ENCODE results near the gene RABL6. TPM values are rescaled to one million over a fixed set of nuclear protein-coding genes. Genes with fewer than 3 reads are reported as not detected.

Gene RABL6
- total RNA-seq, 3 donors from 2014 or later (not counting 1 experiment from before 2014, with no cell fraction given) = 72.7 to 82.5 (median 75.9) TPM

- Mint-ChIP-seq H3K27ac (no peak overlapping the region), H3K4me1 (no peaks in the 10 kb centered on the region)
- WGBS (ENCODE audit: insufficient coverage) = 92% methylated on average over 28 of the region's 29 CpGs
Observed at GRCh38 chr9:136857581-136858412, 50.0 kb downstream of the RABL6 start.

GRCh38 chr9:136858452-136858843 lies 50.7 kb downstream of the RABL6 start:
- Histone ChIP-seq H3K9me3 (ENCODE audit: control insufficient read depth, insufficient read depth, low read length) (no peaks in the 10 kb centered on the region), H3K36me3 (ENCODE audit: control insufficient read depth, insufficient read depth, low read length) (peaks cover 19% of the 10 kb centered on the region), H3K4me1 (ENCODE audit: control insufficient read depth, insufficient read depth, low read length) (peaks cover 11% of the 10 kb centered on the region), H3K27me3 (ENCODE audit: control insufficient read depth, insufficient read depth, low read length) (no peaks in the 10 kb centered on the region), H3K4me3 (ENCODE audit: low read length) (no peak overlapping the region), H3K27ac (ENCODE audit: low read length) (no peak overlapping the region)
- WGBS (ENCODE audit: insufficient coverage) = 95% methylated on average over 15 of the region's 15 CpGs
- TF ChIP-seq CTCF (IDR thresholded peaks at IDR 0.05) = no peak
- ATAC-seq = peak in 1 of 3 donors; percentile 11
- Mint-ChIP-seq H3K36me3 (no peaks in the 10 kb centered on the region), H3K27ac (no peak overlapping the region), H3K4me3 (no peak overlapping the region), H3K4me1 (no peaks in the 10 kb centered on the region), H3K27me3 (ENCODE audit: low read depth in 2 of 2) (no peaks in the 10 kb centered on the region), H3K9me3 (no peaks in the 10 kb centered on the region)
- no peak for DNase-seq
- intact Hi-C loops (cut with micrococcal nuclease) = no loop called here

More at GRCh38 chr9:136857581-136858412, 50.0 kb downstream of the RABL6 start:
- Histone ChIP-seq H3K27ac (ENCODE audit: low read length) (no peak overlapping the region), H3K4me3 (ENCODE audit: low read length) (no peak overlapping the region), H3K9me3 (ENCODE audit: control insufficient read depth, insufficient read depth, low read length) (no peaks in the 10 kb centered on the region), H3K27me3 (ENCODE audit: control insufficient read depth, insufficient read depth, low read length) (no peaks in the 10 kb centered on the region), H3K36me3 (ENCODE audit: control insufficient read depth, insufficient read depth, low read length) (peaks cover 12% of the 10 kb centered on the region), H3K4me1 (ENCODE audit: control insufficient read depth, insufficient read depth, low read length) (peaks cover 10% of the 10 kb centered on the region)
- Mint-ChIP-seq H3K9me3 (no peaks in the 10 kb centered on the region), H3K36me3 (no peaks in the 10 kb centered on the region), H3K4me3 (no peak overlapping the region), H3K27me3 (ENCODE audit: low read depth in 2 of 2) (no peaks in the 10 kb centered on the region)
- DNase-seq (no peak), ATAC-seq (peak in 2 of 3 donors; percentile 16 to 17)
- no peak for TF ChIP-seq CTCF (IDR thresholded peaks at IDR 0.05)
- intact Hi-C loops (cut with micrococcal nuclease) = no loop called here

GRCh38 chr9:136858844-136859757 lies 51.4 kb downstream of the RABL6 start:
- Mint-ChIP-seq H3K36me3 (no peaks in the 10 kb centered on the region), H3K4me1 (peaks cover 5 to 6% of the 10 kb centered on the region in 2 donors), H3K9me3 (no peaks in the 10 kb centered on the region), H3K27me3 (ENCODE audit: low read depth in 2 of 2) (no peaks in the 10 kb centered on the region), H3K27ac (no peak overlapping the region), H3K4me3 (no peak overlapping the region)
- peaks cover 25% of the 10 kb centered on the region for H3K36me3 ChIP-seq (ENCODE audit: control insufficient read depth, insufficient read depth, low read length)
- intact Hi-C loops (cut with micrococcal nuclease) = no loop called here
- ATAC-seq (no peak), DNase-seq (peak in 1 of 2 donors; percentile 3)
- no peak overlapping the region for H3K4me3 ChIP-seq (ENCODE audit: low read length)
- peaks cover 11% of the 10 kb centered on the region for H3K4me1 ChIP-seq (ENCODE audit: control insufficient read depth, insufficient read depth, low read length)
- H3K27ac ChIP-seq (ENCODE audit: low read length) = no peak overlapping the region
- no peaks in the 10 kb centered on the region for H3K9me3 ChIP-seq (ENCODE audit: control insufficient read depth, insufficient read depth, low read length)
- TF ChIP-seq CTCF (IDR thresholded peaks at IDR 0.05) = no peak
- 91% methylated on average over 20 of the region's 20 CpGs for WGBS (ENCODE audit: insufficient coverage)
- H3K27me3 ChIP-seq (ENCODE audit: control insufficient read depth, insufficient read depth, low read length) = no peaks in the 10 kb centered on the region
